MCF 10A (cell line): ENCODE measurements around the gene ASTN2. TPM values are rescaled to one million over a fixed set of nuclear protein-coding genes. Genes with fewer than 3 reads are reported as not detected.

Experiments used
- BruUV-seq: library from RNA; stranded (reverse); fragments of 400-500 nt; replicated peaks from 2 replicates; lab custom pipeline; 2021; lab: Mats Ljungman, UMichigan
- CTCF ChIA-PET: fragments of 300-600 bp; sonication (Branson Sonifier 250); formaldehyde crosslinking; extraction: SDS; loops from one replicate; lab custom pipeline; 2021; ENCODE audit warnings: antibody characterized with exemption, inconsistent platforms; lab: Yijun Ruan, JAX
- POLR2A ChIA-PET: fragments of 300-600, 350-650 bp; sonication (Branson Sonifier 250); formaldehyde crosslinking; extraction: SDS; loops from one replicate; lab custom pipeline; 2020; ENCODE audit warnings: antibody characterized with exemption, inconsistent platforms; lab: Yijun Ruan, JAX
- DNase-seq: peaks from one replicate; pipeline ENCODE4 v3.0.0-alpha.2; 2018; ENCODE audit not compliant: unreplicated experiment
- H3K27ac Mint-ChIP-seq: one replicate; pipeline ENCODE4 v1.8.0; 2022; ENCODE audit warnings: mild to moderate bottlenecking, low read depth, mixed read lengths; ENCODE audit not compliant: unreplicated experiment
- H3K27me3 Mint-ChIP-seq: one replicate; pipeline ENCODE4 v1.8.0; 2022; ENCODE audit warnings: mixed read lengths; ENCODE audit not compliant: insufficient read depth, unreplicated experiment
- H3K36me3 Mint-ChIP-seq: one replicate; pipeline ENCODE4 v1.8.0; 2022; ENCODE audit warnings: mild to moderate bottlenecking, moderate library complexity, mixed read lengths; ENCODE audit not compliant: insufficient read depth, unreplicated experiment
- H3K4me1 Mint-ChIP-seq: one replicate; pipeline ENCODE4 v1.8.0; 2022; ENCODE audit warnings: mixed read lengths; ENCODE audit not compliant: insufficient read depth, unreplicated experiment
- H3K4me3 Mint-ChIP-seq: one replicate; pipeline ENCODE4 v1.8.0; 2022; ENCODE audit warnings: mild to moderate bottlenecking, moderate library complexity, mixed read lengths; ENCODE audit not compliant: unreplicated experiment
- H3K9me3 Mint-ChIP-seq: one replicate; pipeline ENCODE4 v1.8.0; 2022; ENCODE audit warnings: mixed read lengths; ENCODE audit not compliant: unreplicated experiment
- CTCF ChIP-seq: fragments of 200-600 bp; IDR thresholded peaks from one replicate; pipeline ENCODE4 v1.8.0; 2022; ENCODE audit warnings: antibody characterized with exemption, mild to moderate bottlenecking; ENCODE audit not compliant: unreplicated experiment
- intact Hi-C: fragments of 100-400 bp; cut with micrococcal nuclease; formaldehyde crosslinking; loops from 2 replicates; pipeline ENCODE4 v1.14.1; 2022
- total RNA-seq: library from RNA; stranded (reverse); gene quantifications from 2 replicates; pipeline ENCODE4 v1.2.3, GENCODE V29; 2022

ASTN2 gene
- total RNA-seq, 1 experiment from 2014 or later = 1.8 TPM

- no peaks in the 10 kb centered on the region for H3K9me3 Mint-ChIP-seq
- no peak for DNase-seq
- no peak overlapping the region for H3K27ac Mint-ChIP-seq
- no peaks in the 10 kb centered on the region for H3K27me3 Mint-ChIP-seq
- H3K4me1 Mint-ChIP-seq = no peaks in the 10 kb centered on the region
- POLR2A ChIA-PET = no interaction called here
- intact Hi-C loops = no loop called here
- no peak for TF ChIP-seq CTCF
- H3K4me3 Mint-ChIP-seq = no peak overlapping the region
- H3K36me3 Mint-ChIP-seq = no peaks in the 10 kb centered on the region
- no TSS peak for BruUV-seq
- CTCF ChIA-PET = interaction anchor here (1.0 kb wide), 1 partner anchor 86 kb away, joined by 3 read pairs; no protein-coding TSS in a partner anchor
These were observed 1005.2 kb downstream of the ASTN2 start for GRCh38 chr9:116409638-116410037.

GRCh38 chr9:116409129-116409528 is 1005.7 kb downstream of the ASTN2 start:
- no peak for DNase-seq
- Mint-ChIP-seq H3K27me3 (no peaks in the 10 kb centered on the region), H3K4me3 (no peak overlapping the region), H3K9me3 (no peaks in the 10 kb centered on the region), H3K27ac (no peak overlapping the region), H3K36me3 (no peaks in the 10 kb centered on the region), H3K4me1 (no peaks in the 10 kb centered on the region)
- POLR2A ChIA-PET = no interaction called here
- intact Hi-C loops = no loop called here
- TF ChIP-seq CTCF = no peak
- CTCF ChIA-PET = no interaction called here
- BruUV-seq = no TSS peak

GRCh38 chr9:116406469-116406868 is 1008.4 kb downstream of the ASTN2 start:
- no peak for DNase-seq
- POLR2A ChIA-PET = no interaction called here

GRCh38 chr9:116405321-116405720 is 1009.5 kb downstream of the ASTN2 start:
- POLR2A ChIA-PET = no interaction called here
- DNase-seq = no peak
- Mint-ChIP-seq H3K4me3 (no peak overlapping the region), H3K36me3 (no peaks in the 10 kb centered on the region), H3K9me3 (no peaks in the 10 kb centered on the region), H3K27ac (no peak overlapping the region), H3K4me1 (no peaks in the 10 kb centered on the region), H3K27me3 (no peaks in the 10 kb centered on the region)
- CTCF ChIA-PET = no interaction called here
- no TSS peak for BruUV-seq
- no peak for TF ChIP-seq CTCF
- intact Hi-C loops = no loop called here

More at GRCh38 chr9:116406469-116406868, 1008.4 kb downstream of the ASTN2 start:
- H3K9me3 Mint-ChIP-seq = no peaks in the 10 kb centered on the region
- H3K27me3 Mint-ChIP-seq = no peaks in the 10 kb centered on the region
- no peak overlapping the region for H3K27ac Mint-ChIP-seq
- CTCF ChIA-PET = no interaction called here
- H3K4me3 Mint-ChIP-seq = no peak overlapping the region
- no TSS peak for BruUV-seq
- intact Hi-C loops = no loop called here
- H3K36me3 Mint-ChIP-seq = no peaks in the 10 kb centered on the region
- TF ChIP-seq CTCF = no peak
- no peaks in the 10 kb centered on the region for H3K4me1 Mint-ChIP-seq
